K562 (cell line): ENCODE data around the gene CCP110. TPM values are rescaled to one million over a fixed set of nuclear protein-coding genes. Genes with fewer than 3 reads are reported as not detected.

ENCODE experiments used
- ATAC-seq: fragments of 200-7000 bp; cut with Tn5 transposase; 3 replicates; pipeline ENCODE4 v1.9.1; 2020; ENCODE audit warnings: moderate library complexity
- BruUV-seq: library from RNA; stranded (reverse); fragments of 400-500 nt; replicated peaks from 2 replicates; lab custom pipeline; 2021; lab: Mats Ljungman, UMichigan
- CTCF ChIA-PET: fragments of 300-600 bp; formaldehyde crosslinking; extraction: SDS; loops from one replicate; lab custom pipeline; 2021; ENCODE audit warnings: low intra/inter-chr PET ratio; lab: Yijun Ruan, JAX
- POLR2A ChIA-PET: fragments of 300-600, 350-650 bp; sonication (Branson Sonifier 250); formaldehyde crosslinking; extraction: SDS; loops from one replicate; lab custom pipeline; 2021; ENCODE audit warnings: antibody characterized with exemption, inconsistent platforms; lab: Yijun Ruan, JAX
- DNase-seq, 4 experiments: peaks; one replicate each; pipeline versions ENCODE4 v3.0.0 to v3.0.0-alpha.2; 2011 to 2018; ENCODE audit warnings: low spot score in 3 of 4, mixed read lengths in 3 of 4; ENCODE audit errors: extremely low read depth in 1 of 4
- FAIRE-seq: peaks from 2 replicates; lab custom pipeline; 2011; peaks lifted over from hg19 to GRCh38; lab: Jason Lieb, UNC
- H2AFZ ChIP-seq: 2 replicates; pipeline ENCODE4 v1.6.0; 2011; ENCODE audit warnings: low read depth, low read length, control low read depth, inconsistent platforms
- H3K27ac ChIP-seq: fragments of 200-600 bp; 3 replicates; pipeline ENCODE4 v1.8.0; 2011; ENCODE audit warnings: low read depth, mild to moderate bottlenecking, control low read depth, inconsistent platforms, low read length, moderate library complexity, mixed read lengths; ENCODE audit errors: extremely low read depth
- H3K27me3 ChIP-seq, 2 experiments: fragments of 300-600 bp in 1 of 2; 2 replicates in 1 of 2; 3 replicates in 1 of 2; pipeline versions ENCODE4 v1.6.0 to v1.8.0; 2011; ENCODE audit warnings: inconsistent platforms in 2 of 2, low read length in 2 of 2, mild to moderate bottlenecking in 1 of 2, mixed read lengths in 1 of 2, moderate library complexity in 1 of 2; ENCODE audit not compliant: control insufficient read depth in 2 of 2, insufficient read depth in 2 of 2
- H3K36me3 ChIP-seq: fragments of 300-600 bp; 3 replicates; pipeline ENCODE4 v1.8.0; 2011; ENCODE audit warnings: mild to moderate bottlenecking, low read length, inconsistent platforms; ENCODE audit not compliant: control insufficient read depth, insufficient read depth
- H3K4me1 ChIP-seq, 2 experiments: fragments of 200-600 bp in 1 of 2; replicated peaks in 1 of 2; 2 replicates in 1 of 2; 3 replicates in 1 of 2; pipeline versions ENCODE4 v1.5.1 to v1.8.0; 2011; ENCODE audit warnings: inconsistent platforms in 2 of 2, low read length in 2 of 2, mild to moderate bottlenecking in 1 of 2, mixed read lengths in 1 of 2, moderate library complexity in 1 of 2; ENCODE audit not compliant: control insufficient read depth in 2 of 2, insufficient read depth in 2 of 2
- H3K4me2 ChIP-seq: 2 replicates; pipeline ENCODE4 v1.6.1; 2011; ENCODE audit warnings: low read length, control low read depth, inconsistent platforms, mixed read lengths; ENCODE audit not compliant: insufficient read depth
- H3K4me3 ChIP-seq: fragments of 200-600 bp; sonication (generic), shearing (Covaris generic); 2 replicates; pipeline ENCODE4 v1.5.1; 2016; ENCODE audit warnings: control low read depth, inconsistent platforms
- H3K79me2 ChIP-seq: fragments of 200-600 bp; 3 replicates; pipeline ENCODE4 v1.8.0; 2011; ENCODE audit warnings: low read length, inconsistent platforms; ENCODE audit not compliant: control insufficient read depth, insufficient read depth
- H3K9ac ChIP-seq, 2 experiments: 2 replicates each; pipeline versions ENCODE4 v1.6.0 to v1.6.1; 2011; ENCODE audit warnings: low read depth in 2 of 2, low read length in 2 of 2, control low read depth in 1 of 2, inconsistent platforms in 1 of 2, mild to moderate bottlenecking in 1 of 2, mixed read lengths in 1 of 2; ENCODE audit not compliant: insufficient read depth in 1 of 2
- H3K9me1 ChIP-seq: one replicate; pipeline ENCODE4 v1.6.0; 2011; ENCODE audit warnings: inconsistent platforms, mild to moderate bottlenecking, low read length, moderate library complexity; ENCODE audit not compliant: control insufficient read depth, insufficient read depth
- H3K9me3 ChIP-seq: replicated peaks from 2 replicates; pipeline ENCODE4 v1.5.1; 2011; ENCODE audit warnings: low read depth, low read length, inconsistent platforms; ENCODE audit not compliant: control insufficient read depth, insufficient read depth
- H4K20me1 ChIP-seq: replicated peaks from 2 replicates; pipeline ENCODE4 v1.6.1; 2011; ENCODE audit warnings: low read length, inconsistent platforms, mixed read lengths; ENCODE audit not compliant: control insufficient read depth, insufficient read depth
- KDM2B ChIP-seq: fragments of 250-450 bp; sonication (Bioruptor Pico); IDR thresholded peaks from 2 replicates; pipeline ENCODE4 v1.8.0; 2021; ENCODE audit warnings: mild to moderate bottlenecking, moderate library complexity
- POLR2AphosphoS2 ChIP-seq: IDR thresholded peaks from 2 replicates; pipeline ENCODE4 v1.6.1; 2012; ENCODE audit warnings: low read length, improper control_type of control experiment
- RBBP5 ChIP-seq: fragments of 200-600 bp; sonication (generic); IDR thresholded peaks from 2 replicates; pipeline ENCODE4 v1.6.1; 2012; ENCODE audit warnings: borderline replicate concordance, mild to moderate bottlenecking, low read length, control low read depth, inconsistent platforms; ENCODE audit not compliant: insufficient read depth, poor library complexity, severe bottlenecking
- ZFP36 ChIP-seq: fragments of 150-350 bp; IDR thresholded peaks from 2 replicates; pipeline ENCODE4 v1.6.1; 2018; ENCODE audit warnings: low read length, low read depth; ENCODE audit not compliant: partially characterized antibody
- ZSCAN29 ChIP-seq: fragments of 450-650 bp; IDR thresholded peaks from 2 replicates; pipeline ENCODE4 v1.6.1; 2017
- WGBS: fragments of 100-300 bp; shearing (Covaris generic); methylation state at CpG from one replicate; pipeline ENCODE4 v1.1.6; 2016; ENCODE audit warnings: low coverage, mixed read lengths; ENCODE audit not compliant: insufficient coverage; ENCODE audit errors: missing lambda C conversion rate; 5-methylcytosine and 5-hydroxymethylcytosine counted together
- in situ Hi-C: fragments of 300-500 bp; cut with MboI; formaldehyde crosslinking; loops from 4 replicates; pipeline ENCODE4 v1.15.0; 2018; ENCODE audit warnings: inconsistent platforms, mixed read lengths
- intact Hi-C: fragments of 100-400 bp; cut with micrococcal nuclease; formaldehyde crosslinking; loops from 2 replicates; pipeline ENCODE4 v1.14.2; 2022
- polyA plus RNA-seq, 8 experiments: library from polyadenylated mRNA; depleted of rRNA in 4 of 8; stranded (reverse) in 5 of 8; unstranded in 3 of 8; fragments of >200 nt; fragmentation: Nextera tagmentation in 2 of 8; fragmentation: Illumina TruSeq in 1 of 8; extraction: Ambion mirVana in 2 of 8; extraction: Trizol in 1 of 8; gene quantifications; 2 replicates each; pipeline versions ENCODE4 v1.2.1 to v1.2.3, GENCODE V29; 2011 to 2014; ENCODE audit warnings: inconsistent platforms in 1 of 8, missing spikeins in 1 of 8
- total RNA-seq, 7 experiments: library from RNA; depleted of rRNA in 6 of 7; stranded (reverse); fragments of >200 nt in 6 of 7; fragmentation: Illumina TruSeq in 2 of 7; extraction: Trizol in 2 of 7; gene quantifications; 2 replicates each; pipeline versions ENCODE4 v1.2.1 to v1.2.3, GENCODE V29; 2011 to 2021; ENCODE audit warnings: low replicate concordance in 1 of 7
- TF ChIP-seq, protein P1 (sequence below): fragments of 200-800 bp; sonication (Bioruptor generic); IDR thresholded peaks from 2 replicates; pipeline ENCODE4 v1.6.1; 2017; ENCODE audit warnings: missing genetic modification characterization, missing compliant biosample characterization

Gene CCP110
- total and polyA plus RNA-seq, 9 of the 15 experiments (the other 6 are each of a cell fraction or from before 2014, with no cell fraction given): 3.5 to 16.1 (median 12.1) TPM

DNA sequence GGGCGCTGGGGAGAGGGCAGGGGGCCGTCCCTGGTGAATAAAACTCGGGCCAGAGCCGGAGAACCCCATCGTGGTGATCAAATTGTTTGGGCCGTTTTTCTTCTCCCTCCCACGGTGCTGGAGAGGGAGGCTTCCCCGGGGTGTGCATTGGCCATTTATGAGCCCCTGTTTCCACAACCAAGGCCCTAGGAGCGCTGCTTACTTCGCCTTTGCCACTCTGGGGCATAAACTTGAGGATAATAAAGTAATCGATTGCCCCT, 544 bp downstream of the CCP110 start:
- POLR2A ChIA-PET: interaction anchor here (0.6 to 1.9 kb wide), 8 partner anchors 10 to 1270 kb away, joined by 3 to 7 read pairs (median 4); no protein-coding TSS in a partner anchor
- TF ChIP-seq, protein P1, sequence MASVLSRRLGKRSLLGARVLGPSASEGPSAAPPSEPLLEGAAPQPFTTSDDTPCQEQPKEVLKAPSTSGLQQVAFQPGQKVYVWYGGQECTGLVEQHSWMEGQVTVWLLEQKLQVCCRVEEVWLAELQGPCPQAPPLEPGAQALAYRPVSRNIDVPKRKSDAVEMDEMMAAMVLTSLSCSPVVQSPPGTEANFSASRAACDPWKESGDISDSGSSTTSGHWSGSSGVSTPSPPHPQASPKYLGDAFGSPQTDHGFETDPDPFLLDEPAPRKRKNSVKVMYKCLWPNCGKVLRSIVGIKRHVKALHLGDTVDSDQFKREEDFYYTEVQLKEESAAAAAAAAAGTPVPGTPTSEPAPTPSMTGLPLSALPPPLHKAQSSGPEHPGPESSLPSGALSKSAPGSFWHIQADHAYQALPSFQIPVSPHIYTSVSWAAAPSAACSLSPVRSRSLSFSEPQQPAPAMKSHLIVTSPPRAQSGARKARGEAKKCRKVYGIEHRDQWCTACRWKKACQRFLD (CRISPR knock-in tag): 0 out of 2 replicates have a peak, but pooled peaks have one; percentile 11
- TF ChIP-seq ZSCAN29 (no peak), POLR2AphosphoS2 (no peak), KDM2B (no peak), RBBP5 (peak; percentile 57), ZFP36 (no peak)
- TF ChIP-seq, all 486 proteins: peak for 2
- peak overlapping the region; percentile 92 for H3K4me3 ChIP-seq
- peak overlapping the region; percentile 92 for H3K4me2 ChIP-seq
- 0% methylated on average over 10 of the region's 11 CpGs for WGBS
- in situ Hi-C loops (no loop called here), intact Hi-C loops (loop anchor here (5.0 to 10.0 kb wide), 2 partner anchors 129 to 1148 kb away; no protein-coding TSS in a partner anchor)
- CTCF ChIA-PET: no interaction called here
- no peaks in the 10 kb centered on the region for H3K9me3 ChIP-seq
- H3K4me1 ChIP-seq: peaks cover 27 to 31% of the 10 kb centered on the region in 2 experiments; a peak in 4 of 5 replicates
- H3K9ac ChIP-seq: peak overlapping the region; percentile 71 to 97
- no TSS peak for BruUV-seq
- no peaks in the 10 kb centered on the region for H3K9me1 ChIP-seq
- H3K27me3 ChIP-seq: no peaks in the 10 kb centered on the region
- ATAC-seq (peak; percentile 6), DNase-seq (no peak), FAIRE-seq (no peak)
- peaks cover 23% of the 10 kb centered on the region for H3K36me3 ChIP-seq
- H4K20me1 ChIP-seq: no peaks in the 10 kb centered on the region
- H3K79me2 ChIP-seq: peaks cover 53% of the 10 kb centered on the region
- H2AFZ ChIP-seq: peak overlapping the region; percentile 93
- peak overlapping the region; percentile 71 for H3K27ac ChIP-seq
